ENCODE measurements around the gene ZNF239.

Gene ZNF239

DNA sequence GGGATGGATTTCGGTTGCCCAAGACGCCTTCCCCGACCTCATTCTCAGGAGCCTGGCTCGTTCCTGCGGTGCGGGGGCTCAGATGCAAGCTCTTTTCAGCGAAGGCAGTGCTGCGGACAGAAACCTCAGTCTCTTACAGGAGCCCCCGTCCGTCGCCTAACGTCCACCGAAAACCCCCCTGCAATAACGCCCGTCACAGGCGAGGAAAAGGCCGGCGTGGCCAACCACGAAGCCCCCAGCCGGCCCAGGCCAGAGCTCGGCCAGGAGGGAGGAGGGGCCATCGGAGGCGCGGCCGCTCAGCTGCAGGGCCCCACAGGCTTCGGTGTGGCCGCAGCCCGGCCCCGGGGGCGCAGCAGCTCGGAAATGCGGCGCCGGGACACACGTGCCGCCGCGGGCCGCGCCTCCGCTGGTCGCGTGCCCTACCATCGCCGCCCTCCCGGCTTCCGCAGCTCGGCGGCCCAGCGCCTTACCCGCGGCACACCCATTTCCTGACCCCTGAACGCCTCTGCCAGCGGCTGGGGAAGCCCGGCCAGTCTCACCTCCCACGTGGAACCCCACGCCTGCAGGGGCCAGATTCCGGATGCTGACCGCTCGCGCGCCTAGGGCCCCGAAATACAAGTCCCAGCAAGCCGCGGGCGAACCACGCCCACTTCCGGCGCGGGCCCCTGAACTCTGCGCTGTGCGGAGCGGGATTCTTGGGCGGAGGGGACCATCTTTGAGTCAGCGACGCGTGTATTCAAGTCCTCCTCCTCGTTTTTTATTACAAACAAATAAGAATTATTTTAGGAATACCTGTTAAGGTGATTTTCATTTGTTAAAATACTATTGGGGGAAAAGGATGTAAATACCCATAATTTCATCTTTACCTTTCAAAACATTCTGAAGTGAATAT, at the start of gene ZNF239:
TSS of gene ZNF239 (minus strand) at position 616 of the 892 bp plus-strand sequence. CDS start 16,537 bp downstream, outside the sequence.
- no peak within 1 kb of the TSS for H3K27ac ChIP-seq

DNA sequence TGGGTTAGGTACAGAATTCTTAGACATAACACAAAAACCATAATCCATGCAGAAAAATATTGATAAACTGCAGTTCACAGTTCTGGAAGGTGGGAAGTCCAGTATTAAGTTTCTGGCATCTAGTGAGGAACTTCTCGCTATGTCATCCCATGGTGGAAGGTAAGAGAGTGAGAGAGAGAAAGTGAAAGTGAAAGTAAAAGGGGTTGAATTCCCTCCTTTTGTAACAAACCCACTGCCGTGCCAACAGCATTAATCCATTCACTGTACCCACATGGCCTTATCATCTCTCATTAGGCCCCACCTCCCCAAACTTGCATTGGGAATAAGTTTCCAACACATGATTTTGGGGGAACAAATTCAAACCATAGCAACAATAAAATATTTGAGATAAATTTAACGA, 48.9 kb upstream of the ZNF239 start:
- Histone ChIP-seq H3K27me3 (ENCODE audit: insufficient read depth, low read depth) (no peaks in the 10 kb centered on the region), H2AFZ (ENCODE audit: low read depth) (no peak overlapping the region), H4K20me1 (ENCODE audit: insufficient read depth) (no peaks in the 10 kb centered on the region), H3K4me3 (IDR thresholded peaks at IDR 0.05; ENCODE audit: insufficient read depth, low read depth, low read length) (no peak overlapping the region), H3K4me1 (ENCODE audit: low read depth, poor library complexity, severe bottlenecking) (no peaks in the 10 kb centered on the region), H3K36me3 (ENCODE audit: insufficient read depth) (no peaks in the 10 kb centered on the region), H3K79me2 (ENCODE audit: insufficient read depth, low read depth) (no peaks in the 10 kb centered on the region), H3K27ac (no peak overlapping the region), H3K9ac (no peak overlapping the region), H3K4me2 (no peak overlapping the region)
- TF ChIP-seq, protein P1, sequence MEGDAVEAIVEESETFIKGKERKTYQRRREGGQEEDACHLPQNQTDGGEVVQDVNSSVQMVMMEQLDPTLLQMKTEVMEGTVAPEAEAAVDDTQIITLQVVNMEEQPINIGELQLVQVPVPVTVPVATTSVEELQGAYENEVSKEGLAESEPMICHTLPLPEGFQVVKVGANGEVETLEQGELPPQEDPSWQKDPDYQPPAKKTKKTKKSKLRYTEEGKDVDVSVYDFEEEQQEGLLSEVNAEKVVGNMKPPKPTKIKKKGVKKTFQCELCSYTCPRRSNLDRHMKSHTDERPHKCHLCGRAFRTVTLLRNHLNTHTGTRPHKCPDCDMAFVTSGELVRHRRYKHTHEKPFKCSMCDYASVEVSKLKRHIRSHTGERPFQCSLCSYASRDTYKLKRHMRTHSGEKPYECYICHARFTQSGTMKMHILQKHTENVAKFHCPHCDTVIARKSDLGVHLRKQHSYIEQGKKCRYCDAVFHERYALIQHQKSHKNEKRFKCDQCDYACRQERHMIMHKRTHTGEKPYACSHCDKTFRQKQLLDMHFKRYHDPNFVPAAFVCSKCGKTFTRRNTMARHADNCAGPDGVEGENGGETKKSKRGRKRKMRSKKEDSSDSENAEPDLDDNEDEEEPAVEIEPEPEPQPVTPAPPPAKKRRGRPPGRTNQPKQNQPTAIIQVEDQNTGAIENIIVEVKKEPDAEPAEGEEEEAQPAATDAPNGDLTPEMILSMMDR (conservative IDR thresholded peaks at IDR 0.05; ENCODE audit: low read depth, low read length), result no peak

More for the DNA sequence above, at the start of gene ZNF239:
- TF ChIP-seq, protein P1 (conservative IDR thresholded peaks at IDR 0.05; ENCODE audit: low read depth, low read length), result no peak
- Histone ChIP-seq H3K36me3 (ENCODE audit: insufficient read depth) (no peaks in the 10 kb centered on the region), H3K27me3 (ENCODE audit: insufficient read depth, low read depth) (no peaks in the 10 kb centered on the region), H3K9ac (no peak within 1 kb of the TSS), H3K4me3 (IDR thresholded peaks at IDR 0.05; ENCODE audit: insufficient read depth, low read depth, low read length) (no peak within 1 kb of the TSS), H2AFZ (ENCODE audit: low read depth) (no peak within 1 kb of the TSS), H3K4me1 (ENCODE audit: low read depth, poor library complexity, severe bottlenecking) (no peaks in the 10 kb centered on the region), H4K20me1 (ENCODE audit: insufficient read depth) (no peaks in the 10 kb centered on the region), H3K79me2 (ENCODE audit: insufficient read depth, low read depth) (no peaks in the 10 kb centered on the region), H3K4me2 (no peak within 1 kb of the TSS)

DNA sequence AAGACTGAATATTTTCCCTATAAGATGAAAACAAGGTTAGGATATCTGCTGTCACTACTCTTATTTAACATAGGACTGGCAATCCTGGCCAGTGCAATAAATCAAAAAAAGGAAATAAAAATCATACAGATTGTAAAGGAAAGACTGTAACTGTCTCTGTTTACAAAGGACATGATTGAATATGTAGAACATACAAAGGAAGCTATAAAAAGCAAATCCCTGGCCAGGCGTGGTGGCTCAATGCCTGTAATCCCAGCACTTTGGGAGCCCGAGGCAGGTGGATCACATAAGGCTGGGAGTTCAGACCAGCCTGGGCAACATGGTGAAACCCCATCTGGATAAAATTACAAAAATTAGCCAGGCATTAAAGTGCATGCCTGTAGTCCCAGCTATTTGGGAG, 47.6 kb upstream of the ZNF239 start:
- no peak overlapping the region for H3K4me3 ChIP-seq (IDR thresholded peaks at IDR 0.05; ENCODE audit: insufficient read depth, low read depth, low read length)
- no peak overlapping the region for H3K9ac ChIP-seq
- TF ChIP-seq, protein P1 (conservative IDR thresholded peaks at IDR 0.05; ENCODE audit: low read depth, low read length), result no peak
- no peak overlapping the region for H2AFZ ChIP-seq (ENCODE audit: low read depth)
- no peaks in the 10 kb centered on the region for H3K4me1 ChIP-seq (ENCODE audit: low read depth, poor library complexity, severe bottlenecking)
- no peaks in the 10 kb centered on the region for H3K79me2 ChIP-seq (ENCODE audit: insufficient read depth, low read depth)
- H3K4me2 ChIP-seq, result no peak overlapping the region
- no peak overlapping the region for H3K27ac ChIP-seq
- H4K20me1 ChIP-seq (ENCODE audit: insufficient read depth), result no peaks in the 10 kb centered on the region
- no peaks in the 10 kb centered on the region for H3K27me3 ChIP-seq (ENCODE audit: insufficient read depth, low read depth)
- no peaks in the 10 kb centered on the region for H3K36me3 ChIP-seq (ENCODE audit: insufficient read depth)

DNA sequence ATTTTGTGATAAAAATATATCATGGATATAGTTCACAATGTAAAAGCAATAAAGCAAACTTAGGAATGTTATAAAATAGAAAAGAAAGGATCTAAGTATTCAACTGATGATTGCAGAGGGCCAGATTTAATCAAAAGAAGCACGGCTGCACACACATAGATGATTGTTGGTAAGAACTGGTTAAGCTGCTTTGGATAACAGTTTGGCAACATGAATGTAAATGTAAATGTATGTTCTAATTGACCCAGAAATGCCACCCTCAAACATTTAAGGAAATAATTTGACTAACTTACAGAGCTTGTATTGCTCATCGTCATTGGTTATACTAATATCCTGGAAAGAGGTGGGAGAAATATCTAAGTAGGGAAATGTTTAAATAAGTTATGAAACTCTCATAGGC, 45.0 kb upstream of the ZNF239 start:
- no peaks in the 10 kb centered on the region for H3K4me1 ChIP-seq (ENCODE audit: low read depth, poor library complexity, severe bottlenecking)
- H2AFZ ChIP-seq (ENCODE audit: low read depth), result no peak overlapping the region
- H3K4me2 ChIP-seq, result no peak overlapping the region
- no peak overlapping the region for H3K27ac ChIP-seq
- TF ChIP-seq, protein P1 (conservative IDR thresholded peaks at IDR 0.05; ENCODE audit: low read depth, low read length), result no peak
- H4K20me1 ChIP-seq (ENCODE audit: insufficient read depth), result no peaks in the 10 kb centered on the region
- H3K4me3 ChIP-seq (IDR thresholded peaks at IDR 0.05; ENCODE audit: insufficient read depth, low read depth, low read length), result no peak overlapping the region
- H3K79me2 ChIP-seq (ENCODE audit: insufficient read depth, low read depth), result no peaks in the 10 kb centered on the region
- H3K9ac ChIP-seq, result no peak overlapping the region
- no peaks in the 10 kb centered on the region for H3K27me3 ChIP-seq (ENCODE audit: insufficient read depth, low read depth)
- no peaks in the 10 kb centered on the region for H3K36me3 ChIP-seq (ENCODE audit: insufficient read depth)

Data from KMS-11 (cell line).